Endothelial cell of umbilical vein (primary cell): ENCODE measurements around the gene MED16. TPM values are rescaled to one million over a fixed set of nuclear protein-coding genes. Genes with fewer than 3 reads are reported as not detected.

ENCODE experiments used
- BruUV-seq: library from RNA; stranded (reverse); fragments of 400-500 nt; replicated peaks from 2 replicates; lab custom pipeline; 2021; lab: Mats Ljungman, UMichigan
- CTCF ChIA-PET: fragments of 300-600, 350-600 bp; sonication (Branson Sonifier 250); formaldehyde crosslinking; loops from one replicate; lab custom pipeline; 2021; ENCODE audit warnings: antibody characterized with exemption, inconsistent platforms; lab: Charles Lee
- POLR2A ChIA-PET: fragments of 300-600, 350-600 bp; sonication (Branson Sonifier 250); formaldehyde crosslinking; loops from one replicate; lab custom pipeline; 2021; ENCODE audit warnings: antibody characterized with exemption, inconsistent platforms; lab: Charles Lee
- DNase-seq: peaks from one replicate; pipeline ENCODE4 v3.0.0-alpha.2; 2011; ENCODE audit warnings: low read depth, low spot score
- FAIRE-seq: peaks from 2 replicates; lab custom pipeline; 2011; peaks lifted over from hg19 to GRCh38; lab: Jason Lieb, UNC
- H2AFZ ChIP-seq: 2 replicates; pipeline ENCODE4 v1.6.0; 2012; ENCODE audit warnings: low read depth, low read length, control low read depth, inconsistent platforms
- H3K27ac ChIP-seq: 2 replicates; pipeline ENCODE4 v1.5.1; 2011; ENCODE audit warnings: low read depth, mild to moderate bottlenecking, control low read depth, low read length, moderate library complexity; ENCODE audit not compliant: insufficient read depth
- H3K27me3 ChIP-seq, 2 experiments: 2 replicates each; pipeline versions ENCODE4 v1.6.0 to v1.6.1; 2011; ENCODE audit warnings: low read length in 2 of 2, mixed read lengths in 1 of 2; ENCODE audit not compliant: control insufficient read depth in 2 of 2, insufficient read depth in 2 of 2
- H3K36me3 ChIP-seq, 2 experiments: 2 replicates in 1 of 2; 3 replicates in 1 of 2; pipeline ENCODE4 v1.5.1; 2011; ENCODE audit warnings: low read length in 2 of 2, mild to moderate bottlenecking in 1 of 2, moderate library complexity in 1 of 2; ENCODE audit not compliant: control insufficient read depth in 2 of 2, insufficient read depth in 2 of 2; ENCODE audit errors: extremely low read depth in 1 of 2
- H3K4me1 ChIP-seq: 3 replicates; pipeline ENCODE4 v1.5.1; 2011; ENCODE audit warnings: mild to moderate bottlenecking, low read length; ENCODE audit not compliant: control insufficient read depth, insufficient read depth; ENCODE audit errors: extremely low read depth
- H3K4me2 ChIP-seq: 2 replicates; pipeline ENCODE4 v1.6.1; 2011; ENCODE audit warnings: low read length, control low read depth, mixed read lengths; ENCODE audit not compliant: insufficient read depth
- H3K4me3 ChIP-seq, 3 experiments: fragments of 200-600 bp in 1 of 3; sonication (generic), shearing (Covaris generic) in 1 of 3; replicated peaks in 1 of 3; 2 replicates each; pipeline ENCODE4 v1.5.1; 2011 to 2016; ENCODE audit warnings: control low read depth in 3 of 3, low read length in 3 of 3, mild to moderate bottlenecking in 2 of 3, inconsistent platforms in 1 of 3, low read depth in 1 of 3, moderate library complexity in 1 of 3; ENCODE audit not compliant: insufficient read depth in 1 of 3
- H3K79me2 ChIP-seq: 2 replicates; pipeline ENCODE4 v1.6.0; 2012; ENCODE audit warnings: low read length, inconsistent platforms; ENCODE audit not compliant: control insufficient read depth, insufficient read depth
- H3K9ac ChIP-seq: replicated peaks from 2 replicates; pipeline ENCODE3; 2011; ENCODE audit warnings: low read length, control low read depth; ENCODE audit not compliant: insufficient read depth; ENCODE audit errors: extremely low read depth
- H3K9me1 ChIP-seq: replicated peaks from 3 replicates; pipeline ENCODE4 v1.6.0; 2011; ENCODE audit warnings: mild to moderate bottlenecking, low read length; ENCODE audit not compliant: control insufficient read depth, insufficient read depth; ENCODE audit errors: extremely low read depth
- H3K9me3 ChIP-seq: replicated peaks from 2 replicates; pipeline ENCODE4 v1.5.1; 2012; ENCODE audit warnings: low read length, inconsistent platforms; ENCODE audit not compliant: control insufficient read depth, insufficient read depth
- H4K20me1 ChIP-seq: replicated peaks from 2 replicates; pipeline ENCODE3; 2011; ENCODE audit warnings: mild to moderate bottlenecking, low read length; ENCODE audit not compliant: control insufficient read depth, insufficient read depth; ENCODE audit errors: extremely low read depth
- CTCF ChIP-seq, 2 donors: IDR thresholded peaks; 1 replicate in 1 of 2; 2 replicates in 1 of 2; pipeline ENCODE4 v1.5.1; 2011; ENCODE audit warnings: low read length in 2 of 2, mild to moderate bottlenecking in 2 of 2, moderate library complexity in 2 of 2, control low read depth in 1 of 2, inconsistent platforms in 1 of 2, low read depth in 1 of 2; ENCODE audit not compliant: insufficient read depth in 1 of 2; ENCODE audit errors: extremely low read depth in 1 of 2
- EZH2 ChIP-seq: IDR thresholded peaks from 2 replicates; pipeline ENCODE4 v1.6.1; 2012; ENCODE audit warnings: borderline replicate concordance, low read depth, mild to moderate bottlenecking, moderate library complexity, low read length, inconsistent platforms; ENCODE audit not compliant: severe bottlenecking
- FOS ChIP-seq: IDR thresholded peaks from 2 replicates; pipeline ENCODE4 v1.6.1; 2011; ENCODE audit warnings: mild to moderate bottlenecking, low read length, moderate library complexity, borderline replicate concordance; ENCODE audit not compliant: insufficient read depth
- GATA2 ChIP-seq: IDR thresholded peaks from 2 replicates; pipeline ENCODE4 v1.7.0; 2011; ENCODE audit warnings: low read depth, mild to moderate bottlenecking, moderate library complexity, mixed read lengths, low read length; ENCODE audit not compliant: insufficient read length, insufficient read depth
- JUN ChIP-seq: IDR thresholded peaks from 2 replicates; pipeline ENCODE4 v1.6.1; 2011; ENCODE audit warnings: borderline replicate concordance, low read depth; ENCODE audit not compliant: insufficient read length, insufficient read depth
- MAX ChIP-seq: IDR thresholded peaks from 2 replicates; pipeline ENCODE4 v1.6.1; 2011; ENCODE audit not compliant: insufficient read depth, insufficient read length
- MYC ChIP-seq: IDR thresholded peaks from one replicate; pipeline ENCODE4 v1.6.1; 2011; ENCODE audit warnings: mild to moderate bottlenecking, low read depth, low read length
- POLR2A ChIP-seq: IDR thresholded peaks from 2 replicates; pipeline ENCODE4 v1.6.1; 2012; ENCODE audit warnings: low read depth, mild to moderate bottlenecking, control low read depth, low read length
- POLR2AphosphoS5 ChIP-seq: IDR thresholded peaks from 2 replicates; pipeline ENCODE4 v1.6.1; 2012; ENCODE audit warnings: low read depth, mild to moderate bottlenecking, control low read depth, low read length, moderate library complexity; ENCODE audit not compliant: insufficient read depth
- dilution Hi-C: fragments of 300-500 bp; cut with MboI; formaldehyde crosslinking; loops from one replicate; pipeline ENCODE4 v1.15.0; 2019; ENCODE audit warnings: low sequenced_read_pairs; ENCODE audit not compliant: extremely low pct_ligation_motif_present
- intact Hi-C: fragments of 100-400 bp; cut with micrococcal nuclease; formaldehyde crosslinking; loops from one replicate; pipeline ENCODE4 v1.10.0; 2022
- polyA plus RNA-seq, 4 experiments: library from polyadenylated mRNA; depleted of rRNA in 3 of 4; stranded (reverse) in 3 of 4; unstranded in 1 of 4; fragments of >200 nt; gene quantifications; 2 replicates each; pipeline versions ENCODE4 v1.2.1 to v1.2.3, GENCODE V29; 2011 to 2012; ENCODE audit warnings: missing spikeins in 1 of 4
- total RNA-seq: library from RNA; stranded (reverse); gene quantifications from 2 replicates; pipeline ENCODE4 v1.2.3, GENCODE V29; 2021

Gene MED16
- total and polyA plus RNA-seq, 2 donors (not counting 3 experiments of a cell fraction or from before 2014, with no cell fraction given): 63.1 to 66.5 TPM

- ChIA-PET CTCF (interaction anchor here (0.6 kb wide), 1 partner anchor 8 kb away, joined by 3 read pairs; the partner anchor contains the start of genes MED16 and RNU6-9), POLR2A (interaction anchor here (1.2 kb wide), 1 partner anchor 9 kb away, joined by 4 read pairs; no protein-coding TSS in a partner anchor)
- H3K36me3 ChIP-seq: peaks cover 0 to 11% of the 10 kb centered on the region in 2 experiments
These were observed 8.5 kb upstream of the MED16 start for GRCh38 chr19:901216-902092.

More at GRCh38 chr19:901216-902092, 8.5 kb upstream of the MED16 start:
- H3K9me3 ChIP-seq: no peaks in the 10 kb centered on the region
- FAIRE-seq: no peak
- no peak overlapping the region for H3K4me3 ChIP-seq
- H3K27ac ChIP-seq: no peak overlapping the region
- no peak overlapping the region for H3K4me2 ChIP-seq
- no peaks in the 10 kb centered on the region for H3K27me3 ChIP-seq
- H3K9me1 ChIP-seq: no peaks in the 10 kb centered on the region
- H2AFZ ChIP-seq: no peak overlapping the region
- intact Hi-C loops (no loop called here), dilution Hi-C loops (no loop called here)
- no peaks in the 10 kb centered on the region for H3K79me2 ChIP-seq
- TF ChIP-seq POLR2AphosphoS5: no peak
- no peak for TF ChIP-seq GATA2
- no peak for TF ChIP-seq FOS
- TF ChIP-seq EZH2: no peak
- TF ChIP-seq MYC: no peak
- TF ChIP-seq JUN: no peak
- TF ChIP-seq POLR2A: no peak
- no peak for TF ChIP-seq MAX
- TF ChIP-seq CTCF (IDR thresholded peaks at IDR 0.05; ENCODE audit: extremely low read depth in 1 of 2, insufficient read depth in 1 of 2, low read depth in 1 of 2, low read length in 2 of 2): no peak
- DNase-seq: no peak
- no TSS peak for BruUV-seq
- no peak overlapping the region for H3K9ac ChIP-seq
- H3K4me1 ChIP-seq: no peaks in the 10 kb centered on the region
- no peaks in the 10 kb centered on the region for H4K20me1 ChIP-seq
